ENCODE measurements around the gene ZBTB42. TPM values are rescaled to one million over a fixed set of nuclear protein-coding genes. Genes with fewer than 3 reads are reported as not detected.

ZBTB42 gene
- total and polyA plus RNA-seq, 2 of the 13 experiments (the other 11 are each of a cell fraction or from before 2014, with no cell fraction given): 2.8 to 4.2 TPM

DNA sequence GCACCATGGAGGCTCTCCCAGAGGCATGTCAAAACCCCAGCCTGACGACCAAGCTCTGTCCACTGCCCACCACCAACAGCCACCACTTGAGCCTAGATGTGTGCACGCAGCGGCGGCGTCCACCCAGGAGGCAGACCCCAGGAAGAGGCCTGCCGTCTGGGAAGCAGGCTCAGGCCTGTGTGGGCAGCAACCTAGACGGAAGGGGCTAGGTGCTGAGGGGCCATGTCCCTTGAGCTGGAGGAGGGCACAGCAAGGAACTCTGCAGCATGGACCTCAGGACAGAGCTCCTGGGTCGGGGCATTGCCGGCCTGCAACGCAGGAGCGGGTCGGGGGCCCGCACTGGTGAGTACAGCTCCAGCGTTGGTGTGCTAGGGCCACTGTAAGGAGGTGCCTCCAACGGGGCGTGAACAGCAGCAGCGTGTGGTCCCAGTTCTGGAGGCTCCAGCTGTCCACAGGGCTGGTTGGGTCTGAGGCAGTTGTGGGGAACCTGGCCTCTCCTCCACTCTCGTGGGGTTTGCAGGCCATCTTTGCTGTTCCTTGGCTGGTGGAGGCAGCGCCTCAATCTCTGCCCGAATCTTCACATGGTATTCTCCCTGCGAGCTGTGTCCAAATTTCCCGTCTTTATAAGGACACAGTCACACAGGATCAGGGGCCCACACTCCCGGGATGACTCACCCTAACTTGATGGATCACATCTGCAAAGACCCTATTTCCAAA is 20.5 kb downstream of the ZBTB42 start (continued):
- TF ChIP-seq ZBTB40 (IDR thresholded peaks at IDR 0.05) (no peak), ZBTB40 (CRISPR knock-in tag; IDR thresholded peaks at IDR 0.05) (no peak), SP5 (CRISPR knock-in tag; IDR thresholded peaks at IDR 0.05; ENCODE audit: borderline replicate concordance, low read depth) (no peak), NKX3-1 (CRISPR knock-in tag; IDR thresholded peaks at IDR 0.05) (no peak), ZNF207 (IDR thresholded peaks at IDR 0.05; ENCODE audit: borderline replicate concordance) (no peak), ARNTL (CRISPR knock-in tag; IDR thresholded peaks at IDR 0.05) (no peak), ZFP90 (CRISPR knock-in tag; IDR thresholded peaks at IDR 0.05; ENCODE audit: borderline replicate concordance) (no peak), ZBTB42 (CRISPR knock-in tag; IDR thresholded peaks at IDR 0.05) (no peak), TBX3 (IDR thresholded peaks at IDR 0.05; ENCODE audit: borderline replicate concordance) (no peak), SNAPC5 (CRISPR knock-in tag; IDR thresholded peaks at IDR 0.05; ENCODE audit: borderline replicate concordance) (no peak), ZNF614 (CRISPR knock-in tag; IDR thresholded peaks at IDR 0.05; ENCODE audit: borderline replicate concordance) (no peak), SNAPC4 (CRISPR knock-in tag; IDR thresholded peaks at IDR 0.05) (no peak), ZNF570 (CRISPR knock-in tag; IDR thresholded peaks at IDR 0.05; ENCODE audit: borderline replicate concordance) (no peak), CBX2 (IDR thresholded peaks at IDR 0.05; ENCODE audit: low read depth, low read length) (no peak), CBX2 (CRISPR knock-in tag; IDR thresholded peaks at IDR 0.05; ENCODE audit: low read depth) (no peak)
- TF ChIP-seq, protein P1, sequence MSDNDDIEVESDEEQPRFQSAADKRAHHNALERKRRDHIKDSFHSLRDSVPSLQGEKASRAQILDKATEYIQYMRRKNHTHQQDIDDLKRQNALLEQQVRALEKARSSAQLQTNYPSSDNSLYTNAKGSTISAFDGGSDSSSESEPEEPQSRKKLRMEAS (IDR thresholded peaks at IDR 0.05): no peak

Measured in HepG2 (cell line).